Uterus (tissue), 2 donors: ENCODE data around the gene RCBTB1.

Experiments
- CTCF ChIP-seq, 4 experiments: fragments of 200-600 bp in 2 of 4; fragments of 450-650 bp in 2 of 4; sonication (generic) in 2 of 4; IDR thresholded peaks; one replicate each; pipeline ENCODE4 v1.5.1; 2016 to 2019; ENCODE audit warnings: antibody characterized with exemption in 4 of 4, mild to moderate bottlenecking in 2 of 4, moderate library complexity in 1 of 4
- POLR2A ChIP-seq, 2 donors: fragments of 450-650 bp; IDR thresholded peaks; one replicate each; pipeline ENCODE4 v1.6.1; 2016; ENCODE audit warnings: antibody characterized with exemption in 2 of 2, mild to moderate bottlenecking in 1 of 2, moderate library complexity in 1 of 2

GRCh38 chr13:49559006-49559405 is 26.4 kb downstream of the RCBTB1 start:
- no peak for TF ChIP-seq CTCF (IDR thresholded peaks at IDR 0.05)
- TF ChIP-seq POLR2A (IDR thresholded peaks at IDR 0.05): no peak
